Tibial artery (tissue), 4 donors: Measurements from ENCODE around the gene FAM135A.

Experiments
- DNase-seq, 2 donors: peaks; one replicate each; pipeline ENCODE4 v3.0.0-alpha.2; 2019
- H3K27ac ChIP-seq, 2 donors: fragments of 200-600 bp; sonication (generic) in 1 of 2; 1 replicate in 1 of 2; 2 replicates in 1 of 2; pipeline ENCODE4 v1.5.1; 2018 to 2019; ENCODE audit warnings: mild to moderate bottlenecking in 1 of 2
- H3K27me3 ChIP-seq, 2 donors: fragments of 200-600 bp; sonication (generic) in 1 of 2; one replicate each; pipeline versions ENCODE4 v1.5.1 to v1.6.0; 2016 to 2019
- H3K36me3 ChIP-seq, 3 donors: fragments of 200-600 bp; sonication (generic) in 2 of 3; one replicate each; pipeline ENCODE4 v1.5.1; 2016 to 2019; ENCODE audit warnings: mild to moderate bottlenecking in 2 of 3
- H3K4me1 ChIP-seq, 4 donors: fragments of 200-600 bp; sonication (generic) in 2 of 4; 1 replicate in 3 of 4; 2 replicates in 1 of 4; pipeline ENCODE4 v1.5.1; 2016 to 2019
- H3K4me3 ChIP-seq, 2 donors: fragments of 200-600 bp; sonication (generic) in 1 of 2; 1 replicate in 1 of 2; 2 replicates in 1 of 2; pipeline ENCODE4 v1.5.1; 2018 to 2019; ENCODE audit warnings: mild to moderate bottlenecking in 2 of 2
- H3K9me3 ChIP-seq, 3 donors: fragments of 200-600 bp; sonication (generic) in 1 of 3; one replicate each; pipeline ENCODE4 v1.5.1; 2016 to 2019
- intact Hi-C: fragments of 100-400 bp; cut with DNase I; formaldehyde crosslinking; loops from one replicate; pipeline ENCODE4 v1.15.0; 2023; ENCODE audit warnings: low total_unique reads
- TF ChIP-seq, protein P1 (sequence below), 2 experiments: fragments of 200-600 bp in 1 of 2; fragments of 450-650 bp in 1 of 2; IDR thresholded peaks; one replicate each; pipeline ENCODE4 v1.5.1; 2017 to 2019; ENCODE audit warnings: antibody characterized with exemption in 2 of 2, mild to moderate bottlenecking in 1 of 2, moderate library complexity in 1 of 2

FAM135A gene

DNA sequence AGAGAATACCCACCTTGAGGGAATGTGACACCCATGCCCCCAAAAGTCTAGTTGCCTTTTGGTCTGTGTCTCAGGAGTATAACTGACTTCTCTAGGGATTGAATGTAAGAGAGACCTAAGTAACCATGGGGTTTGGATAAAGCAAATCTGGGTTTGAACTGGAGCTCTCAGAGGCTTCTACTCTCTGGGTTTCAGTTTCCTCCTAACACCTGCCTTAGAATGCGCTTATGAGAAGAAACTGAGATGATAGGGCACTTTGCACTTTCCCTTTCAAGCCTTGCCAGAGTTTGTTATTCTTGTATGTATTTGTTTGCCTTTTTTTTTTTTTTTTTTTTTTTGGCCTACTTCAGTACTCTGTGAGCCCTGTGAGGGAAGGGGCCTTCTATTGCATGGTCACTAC lies 172.8 kb downstream of the FAM135A start:
- Histone ChIP-seq H3K27me3 (no peaks in the 10 kb centered on the region), H3K4me3 (no peak overlapping the region), H3K27ac (no peak overlapping the region), H3K4me1 (no peaks in the 10 kb centered on the region), H3K36me3 (peaks cover 28 to 68% (median 34%) of the 10 kb centered on the region in 3 donors), H3K9me3 (no peaks in the 10 kb centered on the region)
- intact Hi-C loops: no loop called here
- no peak for DNase-seq
- TF ChIP-seq, protein P1, sequence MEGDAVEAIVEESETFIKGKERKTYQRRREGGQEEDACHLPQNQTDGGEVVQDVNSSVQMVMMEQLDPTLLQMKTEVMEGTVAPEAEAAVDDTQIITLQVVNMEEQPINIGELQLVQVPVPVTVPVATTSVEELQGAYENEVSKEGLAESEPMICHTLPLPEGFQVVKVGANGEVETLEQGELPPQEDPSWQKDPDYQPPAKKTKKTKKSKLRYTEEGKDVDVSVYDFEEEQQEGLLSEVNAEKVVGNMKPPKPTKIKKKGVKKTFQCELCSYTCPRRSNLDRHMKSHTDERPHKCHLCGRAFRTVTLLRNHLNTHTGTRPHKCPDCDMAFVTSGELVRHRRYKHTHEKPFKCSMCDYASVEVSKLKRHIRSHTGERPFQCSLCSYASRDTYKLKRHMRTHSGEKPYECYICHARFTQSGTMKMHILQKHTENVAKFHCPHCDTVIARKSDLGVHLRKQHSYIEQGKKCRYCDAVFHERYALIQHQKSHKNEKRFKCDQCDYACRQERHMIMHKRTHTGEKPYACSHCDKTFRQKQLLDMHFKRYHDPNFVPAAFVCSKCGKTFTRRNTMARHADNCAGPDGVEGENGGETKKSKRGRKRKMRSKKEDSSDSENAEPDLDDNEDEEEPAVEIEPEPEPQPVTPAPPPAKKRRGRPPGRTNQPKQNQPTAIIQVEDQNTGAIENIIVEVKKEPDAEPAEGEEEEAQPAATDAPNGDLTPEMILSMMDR (IDR thresholded peaks at IDR 0.05): no peak

DNA sequence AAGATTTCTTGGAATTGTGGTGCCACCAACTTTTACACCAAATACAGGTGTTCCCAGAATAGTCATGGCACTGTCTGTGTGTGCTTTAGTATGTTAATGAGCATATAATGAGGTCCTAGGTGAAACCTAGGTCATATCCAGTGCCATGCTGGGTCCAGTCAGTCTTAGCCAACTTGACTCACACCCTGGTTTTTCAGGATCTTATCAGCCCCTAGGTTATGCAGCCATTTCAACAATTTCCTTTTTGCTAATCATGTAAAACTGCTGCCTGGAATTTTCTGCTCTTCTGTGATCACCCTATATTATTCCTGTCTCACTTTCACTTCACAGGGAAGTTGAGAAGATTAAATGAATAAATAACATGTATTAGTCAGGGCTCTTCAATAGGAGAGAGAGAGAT lies 177.1 kb downstream of the FAM135A start:
- Histone ChIP-seq H3K27ac (no peak overlapping the region), H3K4me1 (no peaks in the 10 kb centered on the region), H3K27me3 (no peaks in the 10 kb centered on the region), H3K4me3 (no peak overlapping the region), H3K9me3 (no peaks in the 10 kb centered on the region), H3K36me3 (peaks cover 0 to 25% (median 10%) of the 10 kb centered on the region in 3 donors)
- intact Hi-C loops: no loop called here
- no peak for DNase-seq
- TF ChIP-seq, protein P1 (IDR thresholded peaks at IDR 0.05): no peak

DNA sequence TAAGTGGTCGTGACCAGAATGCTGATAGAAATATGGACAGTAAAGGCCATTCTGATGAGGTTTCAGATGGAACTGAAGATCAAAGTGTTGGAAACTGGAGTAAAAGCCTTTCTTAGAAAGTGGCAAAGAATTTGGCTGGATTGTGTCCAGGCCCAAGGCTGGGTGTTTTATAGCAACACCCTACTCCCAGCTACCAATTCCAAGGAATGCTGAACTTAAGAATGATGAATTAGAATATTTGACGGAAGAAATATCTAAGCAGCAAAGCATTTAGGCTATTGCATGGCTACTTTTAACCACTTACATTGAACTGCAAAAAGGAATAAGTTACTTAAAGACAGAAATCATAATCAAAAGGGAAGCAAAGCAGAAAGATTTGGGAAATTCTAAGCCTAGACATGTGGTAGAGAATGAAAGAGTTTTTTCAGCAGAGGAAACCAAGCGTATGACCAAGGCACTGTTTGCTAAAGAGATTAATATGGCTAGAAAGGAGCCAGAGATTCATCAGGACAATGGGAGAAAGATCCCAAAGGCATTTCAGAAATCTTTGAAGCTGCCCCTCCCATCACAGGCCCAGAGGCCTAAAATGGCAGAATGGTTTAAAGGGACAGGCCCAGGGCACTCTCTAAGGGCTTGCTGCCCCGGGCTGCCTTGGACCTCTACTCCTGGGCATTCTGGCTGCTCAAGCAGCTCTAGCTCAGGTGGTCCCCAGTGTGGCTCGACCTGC lies 179.2 kb downstream of the FAM135A start:
- Histone ChIP-seq H3K4me3 (no peak overlapping the region), H3K36me3 (peaks cover 0 to 23% (median 9%) of the 10 kb centered on the region in 3 donors), H3K27ac (no peak overlapping the region), H3K27me3 (no peaks in the 10 kb centered on the region), H3K4me1 (no peaks in the 10 kb centered on the region), H3K9me3 (no peaks in the 10 kb centered on the region)
- no peak for DNase-seq
- intact Hi-C loops: no loop called here
- TF ChIP-seq, protein P1 (IDR thresholded peaks at IDR 0.05): no peak

DNA sequence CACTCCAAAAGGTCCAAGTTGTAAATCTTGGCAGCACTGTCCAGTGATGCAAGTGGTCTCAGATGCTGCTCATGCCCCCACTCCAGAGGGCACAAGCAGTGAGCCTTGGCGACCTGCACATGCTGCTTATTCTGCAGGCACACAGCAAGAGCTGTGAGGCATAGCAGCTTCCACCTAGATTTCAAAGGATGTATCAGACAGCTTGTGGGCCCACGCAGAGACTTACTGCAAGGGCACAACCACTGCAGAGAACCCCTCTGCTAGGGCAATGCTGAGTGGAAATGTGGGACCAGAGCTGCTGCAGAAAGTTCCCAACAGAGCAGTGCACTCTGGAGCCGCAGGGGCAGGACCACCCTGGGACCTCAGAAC lies 179.8 kb downstream of the FAM135A start:
- no peak overlapping the region for H3K27ac ChIP-seq
- peaks cover 0 to 20% (median 9%) of the 10 kb centered on the region in 3 donors for H3K36me3 ChIP-seq
- H3K4me3 ChIP-seq: no peak overlapping the region
- no peaks in the 10 kb centered on the region for H3K4me1 ChIP-seq
- H3K27me3 ChIP-seq: no peaks in the 10 kb centered on the region
- no peaks in the 10 kb centered on the region for H3K9me3 ChIP-seq
- TF ChIP-seq, protein P1 (IDR thresholded peaks at IDR 0.05): no peak
- no peak for DNase-seq
- intact Hi-C loops: no loop called here

DNA sequence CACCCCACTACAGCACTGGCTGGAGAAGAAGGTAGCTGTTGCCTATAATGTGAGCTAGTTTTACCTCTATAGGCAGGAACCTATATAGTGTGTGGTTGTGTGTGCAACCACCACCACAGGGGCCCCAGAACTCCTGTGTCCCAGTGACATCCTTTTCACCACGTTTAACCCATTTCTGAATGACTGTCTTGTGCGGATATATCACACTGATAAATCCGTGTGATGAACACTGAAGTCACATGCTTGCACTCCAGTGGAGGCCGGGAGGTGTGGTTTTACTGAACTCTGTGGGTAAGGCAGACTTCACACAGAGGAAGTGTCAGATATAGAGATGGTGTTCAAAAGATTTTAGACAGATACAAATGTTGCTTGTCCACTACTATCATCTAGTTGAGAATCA lies 185.9 kb downstream of the FAM135A start:
- intact Hi-C loops: no loop called here
- Histone ChIP-seq H3K4me3 (no peak overlapping the region), H3K36me3 (no peaks in the 10 kb centered on the region), H3K27ac (no peak overlapping the region), H3K4me1 (no peaks in the 10 kb centered on the region), H3K27me3 (no peaks in the 10 kb centered on the region), H3K9me3 (no peaks in the 10 kb centered on the region)
- no peak for DNase-seq
- TF ChIP-seq, protein P1 (IDR thresholded peaks at IDR 0.05): no peak
